NCI-H524 treated with DMSO at 0.1 percent for 48 hours (cell line): ENCODE measurements around the gene MTFMT.

ENCODE experiments used
- DNase-seq: peaks from one replicate; lab custom pipeline; 2025; lab: John Stamatoyannopoulos, UW

The MTFMT gene

GRCh38 chr15:64987136-64987535 lies 42.3 kb downstream of the MTFMT start:
- DNase-seq: no peak

GRCh38 chr15:64985366-64986033 lies 43.9 kb downstream of the MTFMT start:
- no peak for DNase-seq

- no peak for DNase-seq
Measured at GRCh38 chr15:64982472-64982871, 47.0 kb downstream of the MTFMT start.

DNA sequence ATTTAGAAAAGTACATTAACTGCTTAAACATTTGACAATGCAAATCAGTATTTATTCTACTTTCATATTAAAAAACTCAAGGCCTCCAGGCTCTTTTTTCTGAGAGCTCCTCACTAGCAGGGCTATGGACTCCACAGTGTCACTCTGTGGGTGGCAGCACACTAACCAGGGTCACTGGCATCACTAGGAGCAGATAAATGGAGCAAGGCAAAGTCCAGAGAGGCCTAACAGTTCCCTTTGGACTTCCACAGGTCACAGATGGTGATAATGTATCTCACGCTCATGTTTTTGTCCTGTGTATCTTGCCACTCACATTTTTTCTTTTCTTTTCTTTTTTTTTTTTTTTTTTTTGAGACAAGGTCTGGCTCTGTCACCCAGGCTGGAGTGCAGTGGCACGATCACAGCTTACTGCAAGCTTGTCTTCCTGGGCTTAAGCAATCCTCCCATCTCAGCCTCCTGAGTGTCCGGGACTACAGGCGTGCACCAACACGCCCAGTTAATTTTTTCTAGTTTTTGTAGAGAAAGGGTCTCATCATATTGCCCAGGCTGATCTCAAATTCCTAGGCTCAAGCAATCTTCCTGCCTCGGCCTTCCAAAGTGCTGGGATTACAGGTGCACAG lies 47.5 kb downstream of the MTFMT start:
- no peak for DNase-seq

DNA sequence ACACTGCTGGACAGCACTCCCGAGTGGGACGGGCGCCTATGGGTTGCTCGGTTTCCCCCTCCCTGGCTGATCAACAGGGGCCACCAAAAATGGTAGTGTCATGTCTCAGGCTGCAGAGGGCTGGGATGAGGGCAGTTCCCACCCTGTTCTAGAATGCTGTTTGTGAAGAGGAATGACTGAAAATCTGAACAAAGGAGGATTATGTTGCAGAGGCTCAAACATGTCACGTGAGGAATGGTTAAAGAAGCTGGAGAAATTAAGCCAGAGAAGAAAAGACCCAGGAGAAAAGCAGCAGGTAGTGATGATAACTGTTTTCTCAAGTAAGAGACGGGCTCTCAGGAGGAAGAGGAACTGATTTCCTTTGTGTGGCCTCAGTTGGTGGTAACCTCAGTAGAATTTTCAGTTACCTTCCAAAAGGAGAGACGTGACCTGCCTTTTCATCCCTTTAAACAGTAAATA lies 50.2 kb downstream of the MTFMT start:
- DNase-seq: no peak

- DNase-seq: no peak
Measured at GRCh38 chr15:64975390-64975789, 54.0 kb downstream of the MTFMT start.

GRCh38 chr15:64970698-64971097 lies 58.7 kb downstream of the MTFMT start:
- no peak for DNase-seq

- DNase-seq: no peak
Measured at GRCh38 chr15:64969401-64969800, 60.0 kb downstream of the MTFMT start.

- DNase-seq: no peak
Measured at GRCh38 chr15:64961013-64961412, 68.4 kb downstream of the MTFMT start.

- no peak for DNase-seq
Measured at GRCh38 chr15:64960153-64960552, 69.3 kb downstream of the MTFMT start.

DNA sequence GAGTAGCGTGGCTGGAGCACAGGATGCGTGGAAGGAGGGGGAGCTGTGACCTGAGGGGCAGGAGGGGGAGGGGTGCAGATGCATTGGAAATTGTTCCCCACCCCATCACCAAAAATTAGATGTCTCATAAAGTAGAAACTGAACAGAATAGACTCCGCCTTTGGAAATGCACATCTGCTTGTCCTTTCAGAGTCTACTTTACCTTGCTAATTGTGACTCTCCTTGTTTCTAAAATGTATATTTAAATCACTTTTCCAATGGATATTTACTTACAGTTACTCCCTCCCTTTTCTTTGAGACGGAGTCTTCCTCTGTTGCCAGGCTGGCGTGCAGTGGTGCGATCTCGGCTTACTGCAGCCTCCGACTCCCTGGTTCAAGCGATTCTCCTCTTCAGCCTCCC lies 70.3 kb downstream of the MTFMT start:
- no peak for DNase-seq

DNA sequence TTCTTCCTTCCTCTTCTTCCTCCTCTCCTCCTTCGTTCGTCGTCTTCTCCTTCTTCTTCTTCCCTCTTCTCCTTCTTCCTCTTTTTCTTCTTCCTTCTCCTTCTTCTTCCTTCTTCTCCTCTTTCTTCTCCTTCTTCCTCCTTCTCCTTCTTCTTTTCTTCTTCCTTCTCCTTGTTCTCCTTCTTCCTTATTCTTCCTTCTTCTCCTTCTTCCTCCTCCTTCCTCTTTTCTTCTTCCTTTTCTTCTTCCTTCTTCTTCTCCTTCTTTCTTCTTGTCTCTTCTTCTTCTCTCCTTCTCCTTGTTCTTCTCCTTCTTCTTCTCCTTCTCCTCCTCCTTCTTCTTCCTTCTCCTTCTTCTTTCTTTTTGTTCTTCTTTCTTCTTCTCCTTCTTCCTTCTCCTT lies 75.0 kb downstream of the MTFMT start:
- DNase-seq: no peak

DNA sequence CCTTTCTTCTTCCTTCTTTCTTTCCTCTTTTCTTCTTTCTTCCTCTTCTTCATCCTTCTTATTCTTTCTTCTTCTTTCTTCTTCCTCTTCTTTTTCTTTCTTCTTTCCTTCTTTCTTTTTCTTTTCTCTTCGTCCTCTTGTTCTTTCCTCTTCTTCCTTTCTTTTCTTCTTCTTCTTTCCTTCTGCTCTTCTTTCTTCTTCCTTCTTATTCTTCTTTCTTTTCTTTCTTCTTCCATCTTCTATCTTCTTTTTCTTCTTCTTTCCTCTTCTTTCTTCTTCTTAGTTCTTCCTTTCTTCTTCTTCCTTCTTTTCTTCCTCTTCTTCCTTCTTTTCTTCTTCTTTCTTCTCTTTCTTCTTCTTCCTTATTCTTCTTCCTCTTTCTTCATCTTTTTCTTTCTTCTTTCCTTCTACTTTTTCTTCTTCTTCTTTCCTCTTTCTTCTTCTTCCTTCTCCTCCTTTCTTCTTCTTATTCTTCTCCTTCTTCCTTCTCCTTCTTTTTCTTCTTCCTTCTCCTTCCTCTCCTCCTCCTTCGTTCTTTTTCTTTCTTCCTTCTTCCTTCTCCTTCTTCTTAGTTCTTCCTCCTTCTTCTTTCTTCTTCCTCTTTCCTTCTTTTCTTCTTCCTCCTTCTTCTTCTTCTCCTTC lies 77.5 kb downstream of the MTFMT start:
- no peak for DNase-seq
